K562 (cell line): Measurements from ENCODE around the gene NR2F6. TPM values are rescaled to one million over a fixed set of nuclear protein-coding genes. Genes with fewer than 3 reads are reported as not detected.

Experiments used
- ATF2 ChIP-seq: sonication (generic); formaldehyde crosslinking; IDR thresholded peaks from 2 replicates; pipeline ENCODE4 v1.8.1; 2022; ENCODE audit warnings: missing genetic modification reagents
- DNMT1 ChIP-seq: fragments of 450-650 bp; IDR thresholded peaks from 2 replicates; pipeline ENCODE4 v1.6.1; 2016; ENCODE audit warnings: antibody characterized with exemption, mild to moderate bottlenecking
- E2F8 ChIP-seq: fragments of 450-650 bp; IDR thresholded peaks from 2 replicates; pipeline ENCODE4 v1.7.1; 2018; ENCODE audit warnings: mild to moderate bottlenecking, low read depth; ENCODE audit not compliant: partially characterized antibody
- FOXK2 ChIP-seq, 2 experiments: fragments of 450-650 bp; IDR thresholded peaks in 1 of 2; conservative IDR thresholded peaks in 1 of 2; 2 replicates each; pipeline ENCODE4 v1.6.1; 2016; ENCODE audit warnings: low read depth in 2 of 2, mild to moderate bottlenecking in 1 of 2
- POLR2AphosphoS5 ChIP-seq: IDR thresholded peaks from 2 replicates; pipeline ENCODE4 v1.6.1; 2011; ENCODE audit warnings: mild to moderate bottlenecking, low read depth, low read length, moderate library complexity; ENCODE audit not compliant: control insufficient read depth, insufficient read depth
- SETDB1 ChIP-seq: IDR thresholded peaks from one replicate; pipeline ENCODE4 v1.6.1; 2012; ENCODE audit warnings: low read length, control low read depth, inconsistent platforms
- SMAD1 ChIP-seq: fragments of 150-350 bp; IDR thresholded peaks from 2 replicates; pipeline ENCODE4 v1.6.1; 2014; ENCODE audit warnings: low read length, low read depth; ENCODE audit not compliant: partially characterized antibody
- ZNF717 ChIP-seq: fragments of 250-450 bp; sonication (Bioruptor Pico); IDR thresholded peaks from 2 replicates; pipeline ENCODE4 v1.5.0; 2021
- polyA plus RNA-seq, 8 experiments: library from polyadenylated mRNA; depleted of rRNA in 4 of 8; stranded (reverse) in 5 of 8; unstranded in 3 of 8; fragments of >200 nt; fragmentation: Nextera tagmentation in 2 of 8; fragmentation: Illumina TruSeq in 1 of 8; extraction: Ambion mirVana in 2 of 8; extraction: Trizol in 1 of 8; gene quantifications; 2 replicates each; pipeline versions ENCODE4 v1.2.1 to v1.2.3, GENCODE V29; 2011 to 2014; ENCODE audit warnings: inconsistent platforms in 1 of 8, missing spikeins in 1 of 8
- total RNA-seq, 7 experiments: library from RNA; depleted of rRNA in 6 of 7; stranded (reverse); fragments of >200 nt in 6 of 7; fragmentation: Illumina TruSeq in 2 of 7; extraction: Trizol in 2 of 7; gene quantifications; 2 replicates each; pipeline versions ENCODE4 v1.2.1 to v1.2.3, GENCODE V29; 2011 to 2021; ENCODE audit warnings: low replicate concordance in 1 of 7
- TF ChIP-seq, protein P1 (sequence below): IDR thresholded peaks from 2 replicates; pipeline ENCODE4 v1.6.1; 2011; ENCODE audit warnings: borderline replicate concordance, low read depth, mild to moderate bottlenecking, moderate library complexity, low read length; ENCODE audit not compliant: insufficient read depth, poor library complexity, severe bottlenecking
- TF ChIP-seq, protein P2 (sequence below): fragments of 200-400 bp; formaldehyde crosslinking; IDR thresholded peaks from 2 replicates; pipeline ENCODE4 v1.6.1; 2017; ENCODE audit warnings: mild to moderate bottlenecking, low read depth, low read length, moderate library complexity
- TF ChIP-seq, protein P3 (sequence below): sonication (generic); formaldehyde crosslinking; IDR thresholded peaks from 2 replicates; pipeline ENCODE4 v1.8.0; 2022; ENCODE audit warnings: mild to moderate bottlenecking, missing genetic modification reagents
- TF ChIP-seq, protein P4 (sequence below): fragments of 250-450 bp; sonication (Bioruptor Pico); IDR thresholded peaks from 2 replicates; pipeline ENCODE4 v1.8.0; 2022; ENCODE audit warnings: inconsistent platforms

Gene NR2F6
- total and polyA plus RNA-seq, 9 of the 15 experiments (the other 6 are each of a cell fraction or from before 2014, with no cell fraction given), result 0.76 to 97.5 (median 18.8) TPM

- TF ChIP-seq FOXK2 (conservative IDR thresholded peaks at IDR 0.05 in 1 of 2, IDR thresholded peaks at IDR 0.05 in 1 of 2; ENCODE audit: low read depth in 2 of 2) (peak; percentile 38 to 41; a peak in 1 of 4 replicates), E2F8 (peak; percentile 36), SETDB1 (no peak), SMAD1 (peak; percentile 65), DNMT1 (no peak), POLR2AphosphoS5 (peak; percentile 87), ATF2 (CRISPR knock-in tag) (no peak), ZNF717 (CRISPR knock-in tag) (no peak)
- TF ChIP-seq, protein P1, sequence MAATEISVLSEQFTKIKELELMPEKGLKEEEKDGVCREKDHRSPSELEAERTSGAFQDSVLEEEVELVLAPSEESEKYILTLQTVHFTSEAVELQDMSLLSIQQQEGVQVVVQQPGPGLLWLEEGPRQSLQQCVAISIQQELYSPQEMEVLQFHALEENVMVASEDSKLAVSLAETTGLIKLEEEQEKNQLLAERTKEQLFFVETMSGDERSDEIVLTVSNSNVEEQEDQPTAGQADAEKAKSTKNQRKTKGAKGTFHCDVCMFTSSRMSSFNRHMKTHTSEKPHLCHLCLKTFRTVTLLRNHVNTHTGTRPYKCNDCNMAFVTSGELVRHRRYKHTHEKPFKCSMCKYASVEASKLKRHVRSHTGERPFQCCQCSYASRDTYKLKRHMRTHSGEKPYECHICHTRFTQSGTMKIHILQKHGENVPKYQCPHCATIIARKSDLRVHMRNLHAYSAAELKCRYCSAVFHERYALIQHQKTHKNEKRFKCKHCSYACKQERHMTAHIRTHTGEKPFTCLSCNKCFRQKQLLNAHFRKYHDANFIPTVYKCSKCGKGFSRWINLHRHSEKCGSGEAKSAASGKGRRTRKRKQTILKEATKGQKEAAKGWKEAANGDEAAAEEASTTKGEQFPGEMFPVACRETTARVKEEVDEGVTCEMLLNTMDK, result no peak
- TF ChIP-seq, protein P2, sequence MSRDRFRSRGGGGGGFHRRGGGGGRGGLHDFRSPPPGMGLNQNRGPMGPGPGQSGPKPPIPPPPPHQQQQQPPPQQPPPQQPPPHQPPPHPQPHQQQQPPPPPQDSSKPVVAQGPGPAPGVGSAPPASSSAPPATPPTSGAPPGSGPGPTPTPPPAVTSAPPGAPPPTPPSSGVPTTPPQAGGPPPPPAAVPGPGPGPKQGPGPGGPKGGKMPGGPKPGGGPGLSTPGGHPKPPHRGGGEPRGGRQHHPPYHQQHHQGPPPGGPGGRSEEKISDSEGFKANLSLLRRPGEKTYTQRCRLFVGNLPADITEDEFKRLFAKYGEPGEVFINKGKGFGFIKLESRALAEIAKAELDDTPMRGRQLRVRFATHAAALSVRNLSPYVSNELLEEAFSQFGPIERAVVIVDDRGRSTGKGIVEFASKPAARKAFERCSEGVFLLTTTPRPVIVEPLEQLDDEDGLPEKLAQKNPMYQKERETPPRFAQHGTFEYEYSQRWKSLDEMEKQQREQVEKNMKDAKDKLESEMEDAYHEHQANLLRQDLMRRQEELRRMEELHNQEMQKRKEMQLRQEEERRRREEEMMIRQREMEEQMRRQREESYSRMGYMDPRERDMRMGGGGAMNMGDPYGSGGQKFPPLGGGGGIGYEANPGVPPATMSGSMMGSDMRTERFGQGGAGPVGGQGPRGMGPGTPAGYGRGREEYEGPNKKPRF, result no peak
- TF ChIP-seq, protein P3, sequence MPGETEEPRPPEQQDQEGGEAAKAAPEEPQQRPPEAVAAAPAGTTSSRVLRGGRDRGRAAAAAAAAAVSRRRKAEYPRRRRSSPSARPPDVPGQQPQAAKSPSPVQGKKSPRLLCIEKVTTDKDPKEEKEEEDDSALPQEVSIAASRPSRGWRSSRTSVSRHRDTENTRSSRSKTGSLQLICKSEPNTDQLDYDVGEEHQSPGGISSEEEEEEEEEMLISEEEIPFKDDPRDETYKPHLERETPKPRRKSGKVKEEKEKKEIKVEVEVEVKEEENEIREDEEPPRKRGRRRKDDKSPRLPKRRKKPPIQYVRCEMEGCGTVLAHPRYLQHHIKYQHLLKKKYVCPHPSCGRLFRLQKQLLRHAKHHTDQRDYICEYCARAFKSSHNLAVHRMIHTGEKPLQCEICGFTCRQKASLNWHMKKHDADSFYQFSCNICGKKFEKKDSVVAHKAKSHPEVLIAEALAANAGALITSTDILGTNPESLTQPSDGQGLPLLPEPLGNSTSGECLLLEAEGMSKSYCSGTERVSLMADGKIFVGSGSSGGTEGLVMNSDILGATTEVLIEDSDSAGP (CRISPR knock-in tag), result no peak
- TF ChIP-seq, protein P4, sequence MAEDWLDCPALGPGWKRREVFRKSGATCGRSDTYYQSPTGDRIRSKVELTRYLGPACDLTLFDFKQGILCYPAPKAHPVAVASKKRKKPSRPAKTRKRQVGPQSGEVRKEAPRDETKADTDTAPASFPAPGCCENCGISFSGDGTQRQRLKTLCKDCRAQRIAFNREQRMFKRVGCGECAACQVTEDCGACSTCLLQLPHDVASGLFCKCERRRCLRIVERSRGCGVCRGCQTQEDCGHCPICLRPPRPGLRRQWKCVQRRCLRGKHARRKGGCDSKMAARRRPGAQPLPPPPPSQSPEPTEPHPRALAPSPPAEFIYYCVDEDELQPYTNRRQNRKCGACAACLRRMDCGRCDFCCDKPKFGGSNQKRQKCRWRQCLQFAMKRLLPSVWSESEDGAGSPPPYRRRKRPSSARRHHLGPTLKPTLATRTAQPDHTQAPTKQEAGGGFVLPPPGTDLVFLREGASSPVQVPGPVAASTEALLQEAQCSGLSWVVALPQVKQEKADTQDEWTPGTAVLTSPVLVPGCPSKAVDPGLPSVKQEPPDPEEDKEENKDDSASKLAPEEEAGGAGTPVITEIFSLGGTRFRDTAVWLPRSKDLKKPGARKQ (CRISPR knock-in tag), result no peak
Observed at GRCh38 chr19:17266975-17267788, 21.5 kb upstream of the NR2F6 start, which contains the start of gene BABAM1 (continued).
